Measurements from ENCODE around the gene ADIRF.
"Not testable (repeated sequence)": the region's sequence is repeated elsewhere in the genome, so short reads cannot be mapped to it uniquely, and the experiment has no call there.

Gene ADIRF

GRCh38 chr10:86946213-86947155 is 21.8 kb upstream of the ADIRF start:
- DNase-seq, result no peak

- not testable (repeated sequence) for DNase-seq
Measured at GRCh38 chr10:86947806-86948205, 20.5 kb upstream of the ADIRF start.

DNA sequence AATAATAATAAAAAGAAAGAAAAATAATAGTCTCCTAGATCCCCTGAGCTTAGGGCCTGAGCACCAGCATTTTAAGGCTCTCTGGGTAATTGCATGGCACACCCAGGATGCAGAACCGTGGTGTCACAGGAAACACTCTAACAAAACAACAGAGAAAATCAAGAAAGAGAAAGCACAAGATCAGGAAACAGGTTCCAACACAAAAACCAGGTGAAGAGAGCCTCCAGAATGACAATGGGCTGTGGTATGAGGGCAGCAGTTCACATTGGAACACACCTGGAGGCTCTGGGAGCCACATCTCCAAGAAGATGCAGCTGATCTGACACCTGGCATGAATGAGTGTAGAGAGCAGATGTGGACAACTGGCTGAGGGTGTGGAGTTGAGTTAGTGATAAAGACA is 17.9 kb upstream of the ADIRF start:
- no peak for DNase-seq

DNA sequence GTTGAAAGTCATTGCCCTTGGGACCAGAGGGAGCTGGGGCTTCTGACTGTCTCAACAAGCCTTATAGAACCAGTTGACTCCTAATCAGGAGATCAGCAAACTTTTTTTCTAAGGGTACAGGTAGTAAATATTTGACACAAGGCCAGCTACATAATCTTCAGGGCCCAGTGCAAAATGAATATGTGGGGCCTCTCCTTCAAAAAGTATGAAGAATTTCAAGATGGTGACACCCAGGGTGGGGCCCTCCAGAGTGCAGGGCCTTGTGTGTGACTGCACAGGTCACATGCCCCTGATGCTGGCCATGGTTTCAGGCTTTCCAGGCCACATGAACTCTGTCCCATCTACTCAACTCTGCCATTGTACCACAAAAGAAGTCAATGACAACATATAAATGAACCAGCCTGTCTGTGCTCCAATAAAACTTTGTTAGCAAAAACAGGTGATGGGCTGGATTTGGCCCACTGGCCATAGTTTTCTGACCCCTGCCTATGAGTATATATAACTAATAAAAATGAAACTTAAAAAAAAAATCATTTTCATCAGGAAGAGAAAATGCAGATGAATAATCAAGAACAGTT is 17.0 kb upstream of the ADIRF start:
- DNase-seq, result no peak

DNA sequence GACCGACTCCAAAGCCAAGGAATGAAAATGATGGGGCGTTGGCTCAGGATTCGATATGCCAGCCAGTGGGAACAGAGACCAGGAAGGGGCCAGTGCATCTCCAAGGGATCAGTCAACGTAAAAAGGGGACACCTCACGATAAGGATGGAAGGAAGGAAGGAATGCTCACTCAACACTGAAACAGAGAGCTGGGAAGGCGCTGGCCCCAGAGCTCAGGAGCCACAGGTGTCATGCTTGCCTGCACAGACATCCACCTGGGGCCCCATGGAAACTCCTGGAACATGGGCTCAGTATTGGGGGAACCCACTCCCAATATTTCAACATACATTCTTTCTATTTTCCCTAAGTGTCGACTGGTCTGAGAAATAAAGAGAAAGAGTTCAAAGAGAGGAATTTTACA is 16.2 kb upstream of the ADIRF start:
- no peak for DNase-seq

GRCh38 chr10:86952697-86953096 is 15.6 kb upstream of the ADIRF start:
- DNase-seq, result not testable (repeated sequence)

GRCh38 chr10:86953747-86954680 is 14.3 kb upstream of the ADIRF start:
- DNase-seq, result no peak

GRCh38 chr10:86954681-86955500 is 13.4 kb upstream of the ADIRF start:
- DNase-seq, result no peak

DNA sequence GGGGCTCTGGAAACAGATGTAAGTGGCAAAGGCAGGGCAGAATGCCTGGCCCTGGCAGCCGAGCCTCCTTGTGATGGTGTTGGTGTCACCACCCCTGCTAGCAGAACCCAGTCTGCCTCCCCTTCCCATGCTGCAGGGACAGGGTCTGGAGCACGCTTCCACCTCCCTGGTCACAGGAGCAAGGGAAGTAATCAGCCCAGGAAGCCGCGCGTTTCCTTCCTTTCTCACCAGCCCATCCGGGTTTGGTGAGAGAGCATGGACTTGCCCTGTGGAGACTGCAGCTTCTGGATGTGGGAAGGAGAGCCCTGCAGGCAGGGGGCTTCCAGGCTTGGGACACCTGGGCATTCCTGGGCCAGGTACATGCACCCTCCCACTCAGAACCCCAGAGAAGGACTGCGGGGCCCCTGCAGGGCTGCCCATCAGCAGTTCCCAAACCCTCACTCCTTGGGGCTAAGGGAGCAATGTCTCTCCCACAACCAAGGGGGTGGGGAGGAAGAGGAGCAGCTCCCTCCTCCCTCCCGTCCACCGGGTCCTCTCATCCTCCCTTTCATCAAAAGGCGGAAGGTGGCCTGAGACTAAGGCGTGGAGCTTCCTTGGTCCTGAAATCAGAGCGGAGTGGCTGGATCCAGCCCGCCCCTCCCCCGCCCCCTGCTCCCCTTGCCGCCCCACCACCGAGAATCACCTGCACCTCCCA is 12.6 kb upstream of the ADIRF start:
- DNase-seq, result no peak

DNA sequence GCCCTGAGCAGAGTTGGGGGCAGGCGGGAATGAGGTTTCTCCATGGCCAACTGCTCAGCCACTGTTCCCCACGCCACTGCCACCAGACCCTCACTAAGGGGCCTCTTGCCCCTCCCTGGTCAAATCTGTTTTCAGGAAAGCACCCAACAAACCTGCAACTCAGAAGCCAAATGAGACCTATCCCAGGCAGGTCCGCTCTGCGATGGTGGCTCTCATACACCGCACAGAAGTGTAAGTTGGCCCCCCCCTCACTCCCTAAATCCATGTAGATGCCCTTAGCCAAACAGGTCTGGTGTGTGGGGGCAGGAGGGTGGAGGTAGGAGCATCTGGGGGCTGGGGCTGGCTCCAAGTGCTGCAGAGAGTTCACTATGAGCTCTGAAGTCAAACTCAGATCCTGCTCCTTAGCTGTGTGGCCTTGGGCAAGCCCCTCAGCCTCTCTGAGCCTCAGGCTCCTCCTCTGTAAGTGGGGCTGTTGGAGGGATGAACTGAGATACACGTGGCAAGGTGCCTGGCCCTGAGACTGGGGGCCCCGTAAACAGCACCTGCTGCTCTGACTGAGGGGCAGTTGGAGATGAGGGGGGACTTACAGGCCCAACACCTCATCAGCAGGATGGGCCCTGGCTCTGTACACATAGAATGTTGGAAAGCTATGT is 12.0 kb upstream of the ADIRF start:
- DNase-seq, result no peak

DNA sequence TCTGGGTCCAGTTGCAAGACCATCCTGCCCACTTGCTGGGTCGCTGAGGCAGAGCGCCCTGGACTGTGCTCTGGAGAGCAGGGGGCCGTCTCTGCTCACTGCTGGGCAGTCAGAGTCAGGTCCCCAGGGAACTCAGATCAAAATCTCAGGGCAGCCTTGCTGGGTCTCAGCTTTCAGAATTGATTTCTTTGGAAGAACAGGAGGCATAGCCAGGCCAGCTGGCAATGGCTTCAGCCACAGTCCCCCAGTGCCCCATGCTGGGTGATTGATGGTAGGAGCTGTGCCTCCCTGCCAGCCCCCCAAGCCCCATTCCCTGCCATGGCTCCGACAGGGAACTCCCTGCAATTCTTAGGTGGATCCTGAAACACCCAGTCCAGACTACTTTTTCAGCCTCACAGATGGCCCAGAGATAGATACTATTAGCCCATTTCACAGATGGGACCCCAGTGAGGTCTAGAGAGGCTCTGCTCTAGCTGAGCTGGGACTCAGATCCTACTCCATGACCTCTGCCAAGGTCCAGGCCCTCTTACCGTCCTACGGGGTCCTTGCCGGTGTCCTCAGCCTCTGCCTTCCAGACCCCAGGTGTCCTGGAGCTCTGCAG is 11.3 kb upstream of the ADIRF start:
- DNase-seq, result no peak

DNA sequence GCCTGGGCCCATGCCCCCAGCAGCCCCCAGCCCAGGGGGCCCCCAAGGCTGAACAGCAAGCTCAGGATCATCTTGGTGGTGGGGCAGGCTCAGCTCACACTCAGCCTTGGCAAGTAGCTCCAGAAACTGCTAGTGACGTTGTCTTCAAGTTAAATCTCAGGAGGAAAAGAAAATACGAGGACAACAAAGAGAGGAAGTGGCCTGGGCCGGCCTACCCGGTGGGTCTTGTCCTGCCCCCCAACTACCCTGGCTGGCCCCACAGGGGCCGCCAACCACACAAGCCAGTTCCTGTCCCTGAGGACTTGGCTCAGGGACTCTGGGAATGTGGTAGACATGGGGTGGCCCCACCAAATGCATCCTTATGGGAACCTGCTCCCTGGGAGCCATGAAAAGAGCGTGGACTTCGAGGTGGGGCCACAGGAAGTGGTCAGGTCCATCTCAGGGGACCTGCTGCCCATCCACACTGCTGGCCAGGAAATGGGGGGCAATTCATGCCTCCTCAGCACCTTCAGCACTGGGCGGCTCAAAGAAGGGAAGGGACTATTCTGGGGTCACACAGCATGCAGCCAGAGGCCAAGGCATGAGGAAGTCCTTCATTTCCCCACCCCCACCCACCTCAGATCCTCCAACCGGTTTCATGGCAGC is 10.7 kb upstream of the ADIRF start, which contains the start of gene MMRN2:
TSS of gene MMRN2 (minus strand) at position 145 of the 645 bp plus-strand sequence. CDS start at position 71, 74 bp downstream.
- DNase-seq, result no peak

- DNase-seq, result no peak
Measured at GRCh38 chr10:86958116-86958900, 10.0 kb upstream of the ADIRF start, which contains the start of gene SNCG. Gene SNCG, plus strand, starts transcription at chr10:86958599. Its CDS starts 99 bp downstream, at chr10:86958698.

- no peak for DNase-seq
Measured at GRCh38 chr10:86958901-86959736, 9.2 kb upstream of the ADIRF start.

DNA sequence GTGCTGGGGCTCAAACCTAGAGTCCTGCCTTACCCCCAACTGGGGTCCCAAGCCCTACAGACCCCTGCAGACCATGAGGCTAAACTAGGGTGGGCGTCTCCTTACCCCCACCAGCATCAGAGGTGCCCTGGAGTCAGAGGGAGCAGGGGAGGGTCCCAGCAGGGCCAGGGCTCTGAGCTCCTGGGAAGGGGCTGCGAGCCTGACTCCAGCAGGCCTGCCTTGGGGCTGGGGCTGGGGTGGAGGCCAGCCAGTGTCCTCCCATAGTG is 8.6 kb upstream of the ADIRF start:
- no peak for DNase-seq

DNA sequence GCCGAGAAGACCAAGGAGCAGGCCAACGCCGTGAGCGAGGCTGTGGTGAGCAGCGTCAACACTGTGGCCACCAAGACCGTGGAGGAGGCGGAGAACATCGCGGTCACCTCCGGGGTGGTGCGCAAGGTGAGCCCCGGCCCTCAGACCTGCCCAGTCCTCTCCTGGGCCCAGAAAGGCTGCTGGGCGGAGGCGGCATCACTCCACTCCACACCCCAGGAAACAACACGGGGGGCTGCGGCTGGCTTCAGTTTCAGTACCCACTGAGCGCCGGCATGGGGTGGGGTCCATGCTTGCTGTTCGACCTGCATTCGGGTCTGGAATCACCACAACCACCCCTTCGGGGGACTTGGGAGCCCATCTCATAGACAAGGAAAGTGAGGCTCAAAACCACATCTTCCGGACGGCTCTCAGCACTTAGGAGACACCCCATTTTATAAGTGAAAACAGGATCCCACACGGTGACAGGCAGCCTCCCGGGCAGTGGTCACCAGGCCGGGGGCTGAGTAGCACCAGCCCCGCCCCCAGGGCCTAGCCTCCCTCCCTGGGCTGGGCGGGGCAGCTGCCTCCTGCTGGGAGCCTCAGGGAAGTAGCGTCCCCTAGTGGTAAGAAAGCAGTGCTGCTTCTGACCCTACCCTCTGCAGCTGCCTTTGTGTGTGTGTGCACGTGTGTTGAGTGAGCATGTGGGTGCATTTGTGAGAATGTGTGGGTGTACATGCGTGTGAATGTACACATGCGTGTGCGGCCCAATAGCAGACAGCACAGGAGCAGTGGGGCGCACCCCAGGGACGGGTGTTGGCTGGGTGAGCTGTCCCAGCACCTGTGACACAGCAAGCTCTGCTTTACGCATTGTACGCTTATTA is 8.0 kb upstream of the ADIRF start:
- DNase-seq, result no peak

- no peak for DNase-seq
Measured at GRCh38 chr10:86960863-86961434, 7.3 kb upstream of the ADIRF start.

Data from activated T-cell treated with anti-CD3 and anti-CD28 coated beads, Interleukin-2, amount 50 U/mL, for 1 hour (primary cell).